ENCODE data around the gene SEC24D. TPM values are rescaled to one million over a fixed set of nuclear protein-coding genes. Genes with fewer than 3 reads are reported as not detected.

Gene SEC24D
- total RNA-seq, 1 donor from 2014 or later = 26.0 TPM

DNA sequence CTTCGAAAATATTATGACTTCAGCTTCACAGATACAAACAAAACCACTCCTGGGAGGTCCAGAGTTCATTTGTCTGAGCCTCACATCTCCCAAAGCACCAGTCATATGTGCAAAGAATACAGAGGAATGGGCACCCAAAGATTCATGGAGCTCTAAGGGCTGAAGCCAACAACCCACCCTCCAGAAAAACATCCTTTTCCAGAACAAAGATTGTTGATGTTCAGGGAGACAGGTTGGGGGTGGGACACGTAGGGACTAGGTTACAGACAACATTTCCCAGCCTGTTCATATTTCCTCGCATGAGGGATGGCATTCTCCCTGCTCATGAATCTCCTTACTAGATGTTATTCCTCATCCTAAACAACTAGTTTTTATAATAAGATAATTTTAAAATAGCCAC lies 79.5 kb downstream of the SEC24D start:
- Mint-ChIP-seq H3K4me3 (ENCODE audit: unreplicated experiment) (no peak overlapping the region), H3K4me1 (ENCODE audit: low read depth, unreplicated experiment) (no peaks in the 10 kb centered on the region), H3K27me3 (ENCODE audit: unreplicated experiment) (no peaks in the 10 kb centered on the region), H3K9me3 (ENCODE audit: unreplicated experiment) (peaks cover 2% of the 10 kb centered on the region), H3K36me3 (ENCODE audit: unreplicated experiment) (no peaks in the 10 kb centered on the region), H3K27ac (ENCODE audit: unreplicated experiment) (no peak overlapping the region)
- no peak for TF ChIP-seq CTCF (IDR thresholded peaks at IDR 0.05; ENCODE audit: partially characterized antibody, unreplicated experiment)
- no peak for DNase-seq

DNA sequence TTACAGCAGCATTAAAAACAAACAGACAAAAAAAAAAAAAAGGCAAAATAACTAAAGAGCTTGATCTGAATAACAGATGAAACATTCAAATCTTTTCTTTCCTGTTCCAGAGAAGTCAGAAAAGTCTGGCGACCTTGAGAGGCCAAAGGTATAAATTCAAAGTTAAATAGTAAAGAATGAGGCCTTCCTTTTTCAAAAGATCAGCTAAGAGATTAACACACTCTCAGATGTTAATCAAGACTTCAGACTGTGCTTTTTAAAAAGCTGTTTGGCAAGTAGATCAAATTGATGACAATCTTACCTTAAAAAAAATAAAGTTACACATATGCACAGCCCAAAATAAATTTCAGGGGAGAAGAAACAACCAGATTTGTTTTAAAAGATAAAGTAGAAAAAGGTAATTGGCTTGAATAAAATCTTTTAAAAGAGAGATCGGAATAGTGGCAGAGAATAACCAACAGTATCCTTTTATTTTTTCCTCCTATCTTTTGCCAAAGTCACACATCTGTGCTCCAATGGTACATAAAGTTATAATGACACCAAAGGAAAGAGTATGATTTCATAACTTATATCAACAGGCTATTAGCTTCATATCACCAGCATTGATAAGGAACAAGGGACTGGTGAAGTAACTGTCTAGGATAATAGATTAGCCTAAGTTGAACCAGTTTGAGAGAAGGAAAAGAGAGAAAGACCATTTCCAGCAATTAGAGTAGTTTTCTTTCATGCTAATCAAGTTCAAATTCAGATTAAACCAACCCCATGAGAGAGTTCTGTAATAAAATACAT lies 80.3 kb downstream of the SEC24D start:
- no peaks in the 10 kb centered on the region for H3K36me3 Mint-ChIP-seq (ENCODE audit: unreplicated experiment)
- TF ChIP-seq CTCF (IDR thresholded peaks at IDR 0.05; ENCODE audit: partially characterized antibody, unreplicated experiment) = no peak
- H3K4me1 Mint-ChIP-seq (ENCODE audit: low read depth, unreplicated experiment) = no peaks in the 10 kb centered on the region
- DNase-seq = no peak
- no peak overlapping the region for H3K4me3 Mint-ChIP-seq (ENCODE audit: unreplicated experiment)
- H3K27ac Mint-ChIP-seq (ENCODE audit: unreplicated experiment) = no peak overlapping the region
- H3K9me3 Mint-ChIP-seq (ENCODE audit: unreplicated experiment) = no peaks in the 10 kb centered on the region
- no peaks in the 10 kb centered on the region for H3K27me3 Mint-ChIP-seq (ENCODE audit: unreplicated experiment)

DNA sequence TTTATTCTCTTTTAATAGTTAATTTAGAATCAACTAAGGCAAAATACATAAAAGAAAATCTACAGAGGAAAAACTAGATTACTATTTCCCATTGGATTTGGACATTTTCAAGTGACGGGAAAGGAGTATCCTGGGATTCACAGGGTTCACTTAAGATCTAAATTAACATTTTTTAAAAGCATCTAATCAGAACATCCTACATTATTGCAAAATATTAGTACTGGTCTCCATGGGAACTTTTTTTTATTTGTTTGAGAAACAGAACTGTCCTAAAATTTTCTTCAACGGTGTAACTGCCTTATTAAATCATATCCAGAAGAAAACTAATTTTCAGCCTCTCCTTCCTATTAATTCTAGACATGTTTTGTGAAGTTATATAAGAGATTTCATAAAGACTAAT lies 81.0 kb downstream of the SEC24D start:
- Mint-ChIP-seq H3K27me3 (ENCODE audit: unreplicated experiment) (no peaks in the 10 kb centered on the region), H3K4me3 (ENCODE audit: unreplicated experiment) (no peak overlapping the region), H3K9me3 (ENCODE audit: unreplicated experiment) (no peaks in the 10 kb centered on the region), H3K27ac (ENCODE audit: unreplicated experiment) (no peak overlapping the region), H3K36me3 (ENCODE audit: unreplicated experiment) (no peaks in the 10 kb centered on the region), H3K4me1 (ENCODE audit: low read depth, unreplicated experiment) (no peaks in the 10 kb centered on the region)
- DNase-seq = no peak
- TF ChIP-seq CTCF (IDR thresholded peaks at IDR 0.05; ENCODE audit: partially characterized antibody, unreplicated experiment) = no peak

DNA sequence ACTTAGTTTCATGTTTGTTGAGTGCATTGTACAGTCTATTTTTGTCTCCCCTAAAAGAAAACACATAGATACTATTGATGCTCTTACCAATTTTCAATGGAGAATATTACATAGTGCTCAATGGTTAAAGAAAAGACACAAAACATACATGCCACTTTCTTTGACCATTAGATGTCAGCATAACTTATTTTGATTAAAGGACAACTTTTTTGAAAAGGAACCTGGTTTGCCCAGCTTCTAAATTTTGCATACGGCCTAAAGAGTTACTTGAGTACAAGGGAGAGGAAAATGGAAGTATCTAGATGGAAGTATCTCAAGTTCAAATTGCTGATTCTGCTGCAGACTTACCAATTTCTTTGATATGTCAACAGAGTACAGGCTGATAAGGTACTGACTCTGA lies 82.2 kb downstream of the SEC24D start:
- no peak for TF ChIP-seq CTCF (IDR thresholded peaks at IDR 0.05; ENCODE audit: partially characterized antibody, unreplicated experiment)
- H3K36me3 Mint-ChIP-seq (ENCODE audit: unreplicated experiment) = no peaks in the 10 kb centered on the region
- H3K4me3 Mint-ChIP-seq (ENCODE audit: unreplicated experiment) = no peak overlapping the region
- no peaks in the 10 kb centered on the region for H3K27me3 Mint-ChIP-seq (ENCODE audit: unreplicated experiment)
- no peaks in the 10 kb centered on the region for H3K9me3 Mint-ChIP-seq (ENCODE audit: unreplicated experiment)
- no peaks in the 10 kb centered on the region for H3K4me1 Mint-ChIP-seq (ENCODE audit: low read depth, unreplicated experiment)
- H3K27ac Mint-ChIP-seq (ENCODE audit: unreplicated experiment) = no peak overlapping the region
- no peak for DNase-seq

GRCh38 chr4:118753096-118753495 lies 82.8 kb downstream of the SEC24D start:
- DNase-seq = no peak
- no peak overlapping the region for H3K27ac Mint-ChIP-seq (ENCODE audit: unreplicated experiment)
- H3K4me1 Mint-ChIP-seq (ENCODE audit: low read depth, unreplicated experiment) = no peaks in the 10 kb centered on the region
- TF ChIP-seq CTCF (IDR thresholded peaks at IDR 0.05; ENCODE audit: partially characterized antibody, unreplicated experiment) = no peak
- no peak overlapping the region for H3K4me3 Mint-ChIP-seq (ENCODE audit: unreplicated experiment)
- no peaks in the 10 kb centered on the region for H3K9me3 Mint-ChIP-seq (ENCODE audit: unreplicated experiment)
- no peaks in the 10 kb centered on the region for H3K27me3 Mint-ChIP-seq (ENCODE audit: unreplicated experiment)
- H3K36me3 Mint-ChIP-seq (ENCODE audit: unreplicated experiment) = no peaks in the 10 kb centered on the region
